AG04450 (cell line): ENCODE data around the gene WDR11. TPM values are rescaled to one million over a fixed set of nuclear protein-coding genes. Genes with fewer than 3 reads are reported as not detected.

Source experiments
- CTCF ChIA-PET: fragments of 300-600, 350-600 bp; formaldehyde crosslinking; extraction: SDS; loops from one replicate; lab custom pipeline; 2022; ENCODE audit warnings: antibody characterized with exemption, inconsistent platforms; lab: Charles Lee
- POLR2A ChIA-PET: fragments of 350-600 bp; formaldehyde crosslinking; extraction: SDS; loops from one replicate; lab custom pipeline; 2021; ENCODE audit warnings: antibody characterized with exemption, inconsistent platforms; lab: Yijun Ruan, JAX
- DNase-seq: peaks from one replicate; pipeline ENCODE4 v3.0.0-alpha.2; 2011; ENCODE audit warnings: low read depth, low spot score
- H3K27ac ChIP-seq: one replicate; pipeline ENCODE4 v1.5.1; 2012; ENCODE audit warnings: low read depth, low read length, control low read depth
- H3K27me3 ChIP-seq: one replicate; pipeline ENCODE4 v1.6.0; 2012; ENCODE audit warnings: low read length; ENCODE audit not compliant: control insufficient read depth, insufficient read depth
- H3K4me3 ChIP-seq: 2 replicates; pipeline ENCODE4 v1.5.1; 2011; ENCODE audit warnings: mild to moderate bottlenecking, low read depth, low read length, control low read depth
- H3K9me3 ChIP-seq: 2 replicates; pipeline ENCODE4 v1.5.1; 2012; ENCODE audit warnings: low read length; ENCODE audit not compliant: control insufficient read depth, insufficient read depth
- polyA plus RNA-seq: library from polyadenylated mRNA; depleted of rRNA; stranded (reverse); fragments of >200 nt; gene quantifications from 2 replicates; pipeline ENCODE4 v1.2.3, GENCODE V29; 2011
- TF ChIP-seq, protein P1 (sequence below): IDR thresholded peaks from 2 replicates; pipeline ENCODE4 v1.5.1; 2011; ENCODE audit warnings: low read depth, low read length, control low read depth, inconsistent platforms

The WDR11 gene
- polyA plus RNA-seq, 1 experiment = 86.3 TPM

DNA sequence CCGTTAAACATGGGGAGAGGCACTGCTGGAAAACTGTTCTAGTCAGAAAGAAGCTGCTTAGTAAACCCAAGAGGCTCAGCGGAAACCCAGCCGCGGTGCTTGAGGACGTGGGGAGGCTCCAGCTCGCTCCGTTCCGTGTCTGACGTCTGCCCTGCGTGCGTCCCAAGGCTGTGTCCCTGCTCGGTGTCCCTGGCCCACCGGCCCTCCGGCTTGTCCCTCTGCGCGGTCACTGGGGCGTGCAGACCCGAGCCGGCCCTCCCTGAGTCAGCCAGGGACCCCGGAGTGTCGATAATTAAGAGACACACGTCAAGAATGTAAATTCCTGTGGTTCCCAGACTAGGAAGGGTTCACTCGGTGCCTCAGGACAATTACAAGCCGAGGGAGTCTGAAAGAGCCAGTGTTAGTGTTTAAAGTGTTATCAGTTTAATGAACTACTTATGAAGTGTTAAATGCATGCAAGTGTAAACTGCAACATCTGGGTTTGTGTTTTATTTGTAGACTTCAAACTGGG, 98.9 kb downstream of the WDR11 start:
- Histone ChIP-seq H3K27me3 (peaks cover 16% of the 10 kb centered on the region), H3K9me3 (peaks cover 2% of the 10 kb centered on the region), H3K4me3 (no peak overlapping the region), H3K27ac (no peak overlapping the region)
- DNase-seq = no peak
- CTCF ChIA-PET = interaction anchor here (0.6 to 2.7 kb wide), 7 partner anchors 10 to 1180 kb away, joined by 3 to 60 read pairs (median 13); no protein-coding TSS in a partner anchor
- POLR2A ChIA-PET = no interaction called here
- TF ChIP-seq, protein P1, sequence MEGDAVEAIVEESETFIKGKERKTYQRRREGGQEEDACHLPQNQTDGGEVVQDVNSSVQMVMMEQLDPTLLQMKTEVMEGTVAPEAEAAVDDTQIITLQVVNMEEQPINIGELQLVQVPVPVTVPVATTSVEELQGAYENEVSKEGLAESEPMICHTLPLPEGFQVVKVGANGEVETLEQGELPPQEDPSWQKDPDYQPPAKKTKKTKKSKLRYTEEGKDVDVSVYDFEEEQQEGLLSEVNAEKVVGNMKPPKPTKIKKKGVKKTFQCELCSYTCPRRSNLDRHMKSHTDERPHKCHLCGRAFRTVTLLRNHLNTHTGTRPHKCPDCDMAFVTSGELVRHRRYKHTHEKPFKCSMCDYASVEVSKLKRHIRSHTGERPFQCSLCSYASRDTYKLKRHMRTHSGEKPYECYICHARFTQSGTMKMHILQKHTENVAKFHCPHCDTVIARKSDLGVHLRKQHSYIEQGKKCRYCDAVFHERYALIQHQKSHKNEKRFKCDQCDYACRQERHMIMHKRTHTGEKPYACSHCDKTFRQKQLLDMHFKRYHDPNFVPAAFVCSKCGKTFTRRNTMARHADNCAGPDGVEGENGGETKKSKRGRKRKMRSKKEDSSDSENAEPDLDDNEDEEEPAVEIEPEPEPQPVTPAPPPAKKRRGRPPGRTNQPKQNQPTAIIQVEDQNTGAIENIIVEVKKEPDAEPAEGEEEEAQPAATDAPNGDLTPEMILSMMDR = no peak

DNA sequence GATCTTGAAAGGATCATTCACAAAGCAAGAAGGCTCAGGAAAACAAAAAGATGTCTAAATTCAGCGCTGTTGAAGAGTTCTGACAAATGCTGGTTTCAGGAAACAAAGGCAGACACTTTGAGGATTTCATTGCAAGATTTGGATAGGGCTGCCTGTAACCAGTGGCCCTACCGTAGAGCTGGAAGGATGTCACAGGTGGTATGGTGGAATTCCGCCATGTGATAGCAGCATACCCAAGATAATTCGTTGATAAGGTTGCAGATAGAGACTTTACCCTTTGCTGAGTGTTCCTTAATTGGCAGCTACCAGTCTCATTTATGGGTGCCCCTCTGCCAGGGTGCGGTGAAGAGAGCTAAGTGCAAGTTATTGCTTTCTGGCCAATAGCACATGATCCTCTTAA, 100.1 kb downstream of the WDR11 start:
- H3K27ac ChIP-seq = no peak overlapping the region
- no peak for DNase-seq
- H3K4me3 ChIP-seq = no peak overlapping the region
- peaks cover 16% of the 10 kb centered on the region for H3K27me3 ChIP-seq
- TF ChIP-seq, protein P1 = no peak
- ChIA-PET POLR2A (no interaction called here), CTCF (interaction anchor here (0.8 kb wide), 1 partner anchor 840 kb away, joined by 3 read pairs; no protein-coding TSS in a partner anchor)
- peaks cover 2% of the 10 kb centered on the region for H3K9me3 ChIP-seq

DNA sequence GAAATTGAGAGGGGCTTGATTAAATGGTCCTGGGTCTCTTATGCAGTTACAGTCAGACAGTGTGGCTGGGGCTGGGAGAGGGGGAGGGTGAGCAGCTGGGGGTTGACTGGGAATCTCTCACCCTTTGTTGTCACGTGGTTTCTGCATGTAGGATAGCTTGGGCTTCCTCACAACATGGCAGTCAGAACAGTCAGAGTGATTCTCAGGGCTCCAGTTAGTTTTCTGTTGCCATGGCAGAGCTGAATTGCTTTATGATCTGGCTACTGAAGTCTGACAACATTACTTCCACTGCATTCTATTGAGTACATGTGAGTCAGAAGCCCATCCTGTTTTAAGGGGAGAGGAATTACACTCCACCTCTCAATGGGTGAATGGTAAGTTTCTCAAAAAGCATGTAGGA, 102.7 kb downstream of the WDR11 start:
- Histone ChIP-seq H3K27me3 (peaks cover 16% of the 10 kb centered on the region), H3K4me3 (no peak overlapping the region), H3K27ac (no peak overlapping the region), H3K9me3 (peaks cover 2% of the 10 kb centered on the region)
- ChIA-PET CTCF (interaction anchor here (1.9 kb wide), 1 partner anchor 11 kb away, joined by 12 read pairs; no protein-coding TSS in a partner anchor), POLR2A (no interaction called here)
- TF ChIP-seq, protein P1 = no peak
- no peak for DNase-seq
